Hepatocyte (in vitro differentiated cells): ENCODE measurements around the gene FCMR. TPM values are rescaled to one million over a fixed set of nuclear protein-coding genes. Genes with fewer than 3 reads are reported as not detected.
A peak's percentile ranks its signal among the peaks of the same experiment; 100 is the strongest.

ENCODE experiments used
- DNase-seq: peaks from one replicate; pipeline ENCODE4 v3.0.0-alpha.2; 2016; ENCODE audit warnings: low spot score
- H2AFZ ChIP-seq: fragments of 200-600 bp; sonication (generic); 2 replicates; pipeline ENCODE4 v1.6.0; 2016; ENCODE audit warnings: antibody characterized with exemption, mild to moderate bottlenecking
- H3K27ac ChIP-seq: fragments of 200-600 bp; sonication (generic); 2 replicates; pipeline ENCODE4 v1.5.1; 2016; ENCODE audit warnings: mild to moderate bottlenecking
- H3K27me3 ChIP-seq: fragments of 200-600 bp; sonication (generic); 2 replicates; pipeline ENCODE4 v1.6.1; 2016
- H3K36me3 ChIP-seq: fragments of 200-600 bp; sonication (generic); replicated peaks from 2 replicates; pipeline ENCODE4 v1.5.1; 2016; ENCODE audit warnings: low read depth; ENCODE audit not compliant: insufficient read depth
- H3K4me1 ChIP-seq: fragments of 200-600 bp; sonication (generic); 2 replicates; pipeline ENCODE4 v1.5.1; 2016; ENCODE audit warnings: mild to moderate bottlenecking, moderate library complexity; ENCODE audit not compliant: insufficient read depth
- H3K4me2 ChIP-seq: fragments of 200-600 bp; sonication (generic); 2 replicates; pipeline ENCODE4 v1.6.0; 2016
- H3K4me3 ChIP-seq: fragments of 200-600 bp; sonication (generic); 2 replicates; pipeline ENCODE4 v1.5.1; 2016; ENCODE audit warnings: mild to moderate bottlenecking
- H3K79me2 ChIP-seq: fragments of 200-600 bp; sonication (generic); 2 replicates; pipeline ENCODE4 v1.6.0; 2017; ENCODE audit warnings: mild to moderate bottlenecking
- H3K9me2 ChIP-seq: fragments of 200-600 bp; sonication (generic); replicated peaks from 2 replicates; pipeline ENCODE4 v1.6.0; 2017; ENCODE audit warnings: mild to moderate bottlenecking; ENCODE audit not compliant: insufficient read depth
- H3K9me3 ChIP-seq: fragments of 200-600 bp; sonication (generic); 2 replicates; pipeline ENCODE4 v1.5.1; 2016; ENCODE audit warnings: low read depth, mild to moderate bottlenecking
- H4K20me1 ChIP-seq: fragments of 200-600 bp; sonication (generic); 2 replicates; pipeline ENCODE4 v1.6.0; 2016; ENCODE audit warnings: mild to moderate bottlenecking; ENCODE audit not compliant: insufficient read depth, poor library complexity, severe bottlenecking
- CTCF ChIP-seq: fragments of 200-600 bp; sonication (generic); IDR thresholded peaks from 2 replicates; pipeline ENCODE4 v1.5.1; 2016; ENCODE audit warnings: antibody characterized with exemption, mild to moderate bottlenecking; ENCODE audit not compliant: poor library complexity
- EZH2 ChIP-seq: fragments of 200-600 bp; sonication (generic); IDR thresholded peaks from 2 replicates; pipeline ENCODE4 v1.6.1; 2016; ENCODE audit warnings: antibody characterized with exemption, mild to moderate bottlenecking, borderline replicate concordance
- EZH2phosphoT487 ChIP-seq: fragments of 200-600 bp; sonication (generic); IDR thresholded peaks from one replicate; pipeline ENCODE4 v1.6.1; 2018; ENCODE audit warnings: antibody characterized with exemption, mild to moderate bottlenecking, low read depth, moderate library complexity; ENCODE audit not compliant: unreplicated experiment, severe bottlenecking
- WGBS: methylation state at CpG from one replicate; pipeline ENCODE4 v1.1.6; 2016; ENCODE audit warnings: low lambda C conversion rate; ENCODE audit errors: missing lambda C conversion rate; 5-methylcytosine and 5-hydroxymethylcytosine counted together
- polyA plus RNA-seq: library from polyadenylated mRNA; unstranded; fragments of >200 nt; fragmentation: Nextera tagmentation; extraction: Ambion mirVana; gene quantifications from 2 replicates; pipeline ENCODE4 v1.2.1, GENCODE V29; 2016
- total RNA-seq: library from RNA; depleted of rRNA; stranded (reverse); fragments of >200 nt; gene quantifications from 2 replicates; pipeline ENCODE4 v1.2.3, GENCODE V29; 2014

Gene FCMR
- total and polyA plus RNA-seq, 2 experiments from 2014 or later, result 0.71 to 0.97 TPM

GRCh38 chr1:206953126-206953525 lies 31.4 kb upstream of the FCMR start:
- no peak overlapping the region for H3K4me3 ChIP-seq
- H3K9me2 ChIP-seq, result no peaks in the 10 kb centered on the region
- DNase-seq, result no peak
- H3K9me3 ChIP-seq, result no peaks in the 10 kb centered on the region
- peaks cover 38% of the 10 kb centered on the region for H3K4me1 ChIP-seq
- H3K4me2 ChIP-seq, result no peak overlapping the region
- no peaks in the 10 kb centered on the region for H3K27me3 ChIP-seq
- H3K79me2 ChIP-seq, result no peaks in the 10 kb centered on the region
- no peak overlapping the region for H2AFZ ChIP-seq
- peak overlapping the region; percentile 87 for H3K27ac ChIP-seq
- H3K36me3 ChIP-seq, result no peaks in the 10 kb centered on the region
- 95% methylated on average over 3 of the region's 3 CpGs for WGBS
- no peaks in the 10 kb centered on the region for H4K20me1 ChIP-seq
- TF ChIP-seq CTCF (no peak), EZH2phosphoT487 (no peak), EZH2 (no peak)

- Histone ChIP-seq H4K20me1 (no peaks in the 10 kb centered on the region), H3K27ac (peak overlapping the region; percentile 87), H3K4me1 (peaks cover 38% of the 10 kb centered on the region), H3K27me3 (no peaks in the 10 kb centered on the region), H2AFZ (no peak overlapping the region), H3K4me3 (no peak overlapping the region), H3K4me2 (peak overlapping the region; percentile 9), H3K9me2 (no peaks in the 10 kb centered on the region), H3K9me3 (no peaks in the 10 kb centered on the region), H3K79me2 (no peaks in the 10 kb centered on the region), H3K36me3 (no peaks in the 10 kb centered on the region)
- no peak for TF ChIP-seq CTCF
- no peak for TF ChIP-seq EZH2phosphoT487
- no peak for TF ChIP-seq EZH2
- DNase-seq, result peak; percentile 72
- WGBS, result 57% methylated on average over 4 of the region's 4 CpGs
These were observed 30.4 kb upstream of the FCMR start for GRCh38 chr1:206952171-206952570.

- H3K27me3 ChIP-seq, result no peaks in the 10 kb centered on the region
- peak overlapping the region; percentile 9 for H3K4me2 ChIP-seq
- H3K36me3 ChIP-seq, result no peaks in the 10 kb centered on the region
- no peaks in the 10 kb centered on the region for H4K20me1 ChIP-seq
- peaks cover 38% of the 10 kb centered on the region for H3K4me1 ChIP-seq
- peak overlapping the region; percentile 87 for H3K27ac ChIP-seq
- no peaks in the 10 kb centered on the region for H3K79me2 ChIP-seq
- peak; percentile 56 for DNase-seq
- no peak overlapping the region for H3K4me3 ChIP-seq
- no peak overlapping the region for H2AFZ ChIP-seq
- no peaks in the 10 kb centered on the region for H3K9me2 ChIP-seq
- H3K9me3 ChIP-seq, result no peaks in the 10 kb centered on the region
- TF ChIP-seq CTCF (no peak), EZH2phosphoT487 (no peak), EZH2 (no peak)
- WGBS, result 72% methylated on average over 4 of the region's 4 CpGs
These were observed 29.8 kb upstream of the FCMR start for GRCh38 chr1:206951318-206952100.

- no peak for DNase-seq
- no peak for TF ChIP-seq EZH2
- no peak for TF ChIP-seq EZH2phosphoT487
- no peak for TF ChIP-seq CTCF
- Histone ChIP-seq H2AFZ (no peak overlapping the region), H3K79me2 (no peaks in the 10 kb centered on the region), H3K36me3 (no peaks in the 10 kb centered on the region), H3K27me3 (no peaks in the 10 kb centered on the region), H3K9me3 (no peaks in the 10 kb centered on the region), H3K9me2 (no peaks in the 10 kb centered on the region), H3K27ac (no peak overlapping the region), H3K4me1 (peaks cover 25% of the 10 kb centered on the region), H3K4me2 (no peak overlapping the region), H3K4me3 (no peak overlapping the region), H4K20me1 (no peaks in the 10 kb centered on the region)
- WGBS, result 97% methylated on average over 5 of the region's 5 CpGs
These were observed 27.9 kb upstream of the FCMR start for GRCh38 chr1:206949641-206950040.
